HEK293 (cell line): ENCODE measurements around the gene IFNL4.

Experiments used
- CTCF ChIP-seq: fragments of 450-650 bp; formaldehyde crosslinking; IDR thresholded peaks from 2 replicates; pipeline ENCODE4 v1.5.1; 2016; ENCODE audit warnings: missing biosample characterization, missing genetic modification characterization
- TSHZ1 ChIP-seq: fragments of 450-650 bp; formaldehyde crosslinking; IDR thresholded peaks from 2 replicates; pipeline ENCODE4 v1.5.1; 2016; ENCODE audit warnings: missing biosample characterization, missing genetic modification characterization, borderline replicate concordance
- ZBTB44 ChIP-seq: fragments of 450-650 bp; IDR thresholded peaks from 2 replicates; pipeline ENCODE4 v1.5.1; 2018; ENCODE audit warnings: missing biosample characterization, mild to moderate bottlenecking, missing genetic modification characterization
- ZBTB7A ChIP-seq: fragments of 450-650 bp; formaldehyde crosslinking; IDR thresholded peaks from 2 replicates; pipeline ENCODE4 v1.5.1; 2016; ENCODE audit warnings: low read depth, missing biosample characterization, missing genetic modification characterization
- ZFHX2 ChIP-seq: fragments of 450-650 bp; formaldehyde crosslinking; conservative IDR thresholded peaks from 2 replicates; pipeline ENCODE4 v1.5.1; 2016; ENCODE audit warnings: missing biosample characterization, missing genetic modification characterization
- ZNF23 ChIP-seq: fragments of 450-650 bp; formaldehyde crosslinking; IDR thresholded peaks from 2 replicates; pipeline ENCODE4 v1.5.1; 2016; ENCODE audit warnings: missing biosample characterization, missing genetic modification characterization, borderline replicate concordance
- ZNF248 ChIP-seq: fragments of 450-650 bp; formaldehyde crosslinking; IDR thresholded peaks from 2 replicates; pipeline ENCODE4 v1.5.1; 2017; ENCODE audit warnings: missing biosample characterization, missing genetic modification characterization
- ZNF274 ChIP-seq, 2 experiments: fragments of 200-500 bp in 1 of 2; fragments of 450-650 bp in 1 of 2; sonication (Bioruptor generic) in 1 of 2; formaldehyde crosslinking in 1 of 2; IDR thresholded peaks; 2 replicates each; pipeline versions ENCODE4 v1.5.1 to v1.6.1; 2014 to 2016; ENCODE audit warnings: borderline replicate concordance in 1 of 2, inconsistent platforms in 1 of 2, low read length in 1 of 2, missing biosample characterization in 1 of 2, missing genetic modification characterization in 1 of 2
- ZNF449 ChIP-seq: fragments of 450-650 bp; formaldehyde crosslinking; IDR thresholded peaks from 2 replicates; pipeline ENCODE4 v1.5.1; 2017; ENCODE audit warnings: missing biosample characterization, mild to moderate bottlenecking, missing genetic modification characterization, moderate library complexity
- ZNF561 ChIP-seq: fragments of 450-650 bp; IDR thresholded peaks from 2 replicates; pipeline ENCODE4 v1.5.1; 2018; ENCODE audit warnings: missing biosample characterization, missing genetic modification characterization, borderline replicate concordance
- ZNF704 ChIP-seq: fragments of 450-650 bp; formaldehyde crosslinking; IDR thresholded peaks from 2 replicates; pipeline ENCODE4 v1.5.1; 2016; ENCODE audit warnings: missing biosample characterization, missing genetic modification characterization
- ZNF837 ChIP-seq: fragments of 450-650 bp; formaldehyde crosslinking; IDR thresholded peaks from 2 replicates; pipeline ENCODE4 v1.5.1; 2016; ENCODE audit warnings: missing biosample characterization, missing genetic modification characterization
- TF ChIP-seq, protein P1 (sequence below): IDR thresholded peaks from 2 replicates; pipeline ENCODE4 v1.6.1; 2011; ENCODE audit warnings: mild to moderate bottlenecking, low read depth, low read length, borderline replicate concordance
- TF ChIP-seq, protein P2 (sequence below): fragments of 450-650 bp; formaldehyde crosslinking; IDR thresholded peaks from 2 replicates; pipeline ENCODE4 v1.5.1; 2016; ENCODE audit warnings: missing biosample characterization, missing genetic modification characterization, borderline replicate concordance

DNA sequence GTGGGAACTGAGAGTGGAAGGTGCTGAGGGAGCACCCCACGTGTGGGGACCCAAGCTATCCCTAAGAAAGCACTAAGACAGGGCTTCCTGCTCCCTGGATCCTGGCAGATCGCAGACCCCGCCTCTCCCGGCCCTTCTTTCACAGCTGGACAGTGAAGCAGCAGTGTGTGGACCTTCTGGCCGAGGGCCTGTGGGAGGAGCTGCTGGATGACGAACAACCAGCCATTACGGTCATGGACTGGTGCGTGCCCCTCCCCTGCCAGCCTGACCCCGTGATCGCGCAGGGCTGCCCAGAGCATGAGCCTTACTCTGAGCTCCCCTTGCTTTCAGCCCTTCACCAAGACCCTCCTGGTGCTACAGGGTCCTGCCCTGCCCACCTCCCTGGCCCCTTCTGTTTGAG is 49.6 kb downstream of the IFNL4 start:
- TF ChIP-seq CTCF (tag by site-specific recombination) = no peak
- no peak for TF ChIP-seq ZNF274 (IDR thresholded peaks at IDR 0.05; ENCODE audit: low read length)
- no peak for TF ChIP-seq ZNF274 (tag by site-specific recombination; IDR thresholded peaks at IDR 0.05; ENCODE audit: borderline replicate concordance)
- no peak for TF ChIP-seq ZNF449 (tag by site-specific recombination)
- no peak for TF ChIP-seq TSHZ1 (tag by site-specific recombination)
- TF ChIP-seq, protein P1, sequence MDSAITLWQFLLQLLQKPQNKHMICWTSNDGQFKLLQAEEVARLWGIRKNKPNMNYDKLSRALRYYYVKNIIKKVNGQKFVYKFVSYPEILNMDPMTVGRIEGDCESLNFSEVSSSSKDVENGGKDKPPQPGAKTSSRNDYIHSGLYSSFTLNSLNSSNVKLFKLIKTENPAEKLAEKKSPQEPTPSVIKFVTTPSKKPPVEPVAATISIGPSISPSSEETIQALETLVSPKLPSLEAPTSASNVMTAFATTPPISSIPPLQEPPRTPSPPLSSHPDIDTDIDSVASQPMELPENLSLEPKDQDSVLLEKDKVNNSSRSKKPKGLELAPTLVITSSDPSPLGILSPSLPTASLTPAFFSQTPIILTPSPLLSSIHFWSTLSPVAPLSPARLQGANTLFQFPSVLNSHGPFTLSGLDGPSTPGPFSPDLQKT = no peak
- TF ChIP-seq ZNF23 (tag by site-specific recombination) = no peak
- no peak for TF ChIP-seq ZNF248 (tag by site-specific recombination)
- TF ChIP-seq ZBTB44 = no peak
- TF ChIP-seq ZNF561 (tag by site-specific recombination) = no peak
- TF ChIP-seq ZFHX2 (tag by site-specific recombination) = no peak
- no peak for TF ChIP-seq ZNF704
- no peak for TF ChIP-seq ZNF837 (tag by site-specific recombination)
- TF ChIP-seq, protein P2, sequence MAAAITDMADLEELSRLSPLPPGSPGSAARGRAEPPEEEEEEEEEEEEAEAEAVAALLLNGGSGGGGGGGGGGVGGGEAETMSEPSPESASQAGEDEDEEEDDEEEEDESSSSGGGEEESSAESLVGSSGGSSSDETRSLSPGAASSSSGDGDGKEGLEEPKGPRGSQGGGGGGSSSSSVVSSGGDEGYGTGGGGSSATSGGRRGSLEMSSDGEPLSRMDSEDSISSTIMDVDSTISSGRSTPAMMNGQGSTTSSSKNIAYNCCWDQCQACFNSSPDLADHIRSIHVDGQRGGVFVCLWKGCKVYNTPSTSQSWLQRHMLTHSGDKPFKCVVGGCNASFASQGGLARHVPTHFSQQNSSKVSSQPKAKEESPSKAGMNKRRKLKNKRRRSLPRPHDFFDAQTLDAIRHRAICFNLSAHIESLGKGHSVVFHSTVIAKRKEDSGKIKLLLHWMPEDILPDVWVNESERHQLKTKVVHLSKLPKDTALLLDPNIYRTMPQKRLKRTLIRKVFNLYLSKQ (tag by site-specific recombination) = no peak
- TF ChIP-seq ZBTB7A (tag by site-specific recombination) = no peak
